ENCODE data around the gene ADRA2B.
"Not testable (repeated sequence)": the region's sequence is repeated elsewhere in the genome, so short reads cannot be mapped to it uniquely, and the experiment has no call there.

The ADRA2B gene

DNA sequence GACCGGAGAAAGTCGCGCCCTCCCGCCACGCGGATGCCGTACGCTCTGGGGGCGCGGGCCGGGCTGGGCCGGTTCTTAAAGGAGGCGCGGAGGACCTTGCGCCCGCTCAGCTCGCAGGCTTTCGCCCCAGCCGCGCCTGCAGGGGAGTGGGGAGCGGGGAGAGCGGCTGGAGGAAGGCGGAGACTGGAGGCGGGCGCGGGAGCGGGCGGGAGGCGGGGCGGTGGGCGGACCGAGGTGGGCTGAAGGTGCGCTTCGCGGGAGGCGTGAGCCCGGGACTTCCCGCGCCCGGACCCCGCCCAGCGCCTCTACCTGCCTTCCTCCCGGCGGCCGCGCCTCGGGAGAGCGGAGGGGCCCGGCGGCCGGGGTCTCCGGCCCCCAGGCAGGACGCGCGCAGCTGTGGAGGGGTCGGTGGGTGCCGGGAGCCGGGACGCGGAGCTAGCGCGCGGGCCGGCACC lies at the start of gene ADRA2B:
ADRA2B (minus strand) TSS at position 148 of the 455 bp plus-strand sequence. CDS start 422 bp downstream, outside the sequence.
- no peak for DNase-seq (ENCODE audit: low spot score)

DNA sequence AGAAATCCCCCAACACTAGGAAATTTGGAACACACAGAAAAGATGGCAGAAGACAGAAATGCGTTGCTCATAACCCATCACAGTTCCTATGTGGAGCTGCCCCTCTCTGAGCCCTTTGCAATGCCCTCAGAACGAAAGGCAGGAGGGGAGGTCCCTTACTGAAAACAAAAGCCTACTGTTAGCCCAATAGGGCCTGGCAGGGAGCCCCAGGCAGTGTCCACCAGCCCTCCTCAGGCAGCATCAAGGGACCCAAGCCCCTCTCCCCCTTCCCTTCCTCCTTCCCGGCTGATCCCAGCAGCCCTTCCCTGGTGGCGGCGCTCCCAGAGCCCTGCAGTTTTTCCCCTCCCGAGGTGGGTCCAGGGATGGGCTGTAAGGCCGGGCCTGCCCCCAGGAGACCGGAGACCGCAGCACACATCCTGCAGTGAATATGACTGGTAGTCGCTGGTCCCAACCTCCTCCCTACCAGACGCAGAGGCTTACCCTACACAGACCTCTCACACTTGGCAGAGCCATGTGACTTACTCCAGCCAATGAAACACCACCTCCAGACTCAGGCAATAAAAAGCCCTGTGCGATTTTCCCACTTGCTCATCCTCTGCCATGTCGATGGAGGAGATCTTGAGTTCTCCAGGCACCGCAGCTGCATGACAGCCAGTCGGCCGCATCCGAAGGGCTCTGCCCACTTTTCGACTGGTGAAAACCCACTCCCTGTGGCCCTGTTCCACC lies 48.3 kb upstream of the ADRA2B start:
- DNase-seq (ENCODE audit: low spot score) = peak; percentile 85

DNA sequence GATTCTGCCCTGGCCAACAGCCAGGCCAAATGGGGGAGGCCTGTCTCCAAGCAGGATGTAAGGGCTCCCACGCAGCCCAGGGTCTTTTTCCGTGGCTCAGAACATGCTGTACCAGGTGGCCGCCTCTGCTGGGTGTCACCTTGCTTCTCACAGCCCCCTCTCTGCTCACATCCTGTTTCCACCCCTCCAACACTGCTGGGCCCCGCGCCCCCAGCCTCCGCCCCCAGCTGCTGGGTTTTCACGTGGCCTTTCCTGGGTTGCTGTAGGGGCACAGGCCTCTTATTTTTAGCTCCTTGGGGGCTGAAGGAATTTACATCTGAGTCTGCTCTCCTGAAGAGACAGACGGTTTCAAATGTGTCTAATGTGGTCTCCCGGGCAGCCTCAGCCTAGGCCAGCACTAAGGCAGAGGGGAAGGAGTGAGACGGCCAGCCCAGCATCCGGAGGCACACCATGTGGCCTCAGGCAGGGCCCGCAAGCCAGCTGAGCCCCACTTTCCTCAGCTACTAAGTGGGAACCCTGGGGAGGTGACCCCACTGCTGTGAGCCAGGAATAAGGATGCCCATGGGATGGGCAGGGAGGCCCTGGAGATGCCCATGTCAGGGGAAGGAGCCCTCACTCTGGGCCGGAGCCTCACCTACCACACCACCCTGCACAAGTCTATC lies 47.5 kb upstream of the ADRA2B start:
- peak; percentile 88 for DNase-seq (ENCODE audit: low spot score)

DNA sequence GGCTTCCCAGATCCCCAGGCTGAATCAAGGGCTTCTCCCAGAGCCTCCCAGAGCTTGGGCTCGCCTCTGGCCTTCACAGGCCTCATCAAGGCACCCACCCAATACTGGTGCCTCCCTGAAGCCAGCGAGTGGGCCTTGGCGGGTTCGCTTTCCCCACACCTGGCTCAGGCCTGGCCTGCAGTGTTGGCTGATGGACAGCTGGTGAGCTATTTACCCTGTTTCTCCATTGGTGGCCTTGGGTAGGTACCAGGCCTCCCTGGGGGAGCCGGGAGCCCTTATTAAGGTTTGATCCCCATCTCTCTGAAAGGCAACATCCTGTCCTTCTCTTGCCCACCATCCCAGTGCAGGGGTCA lies 47.0 kb upstream of the ADRA2B start:
- no peak for DNase-seq (ENCODE audit: low spot score)

- peak; percentile 43 for DNase-seq (ENCODE audit: low spot score)
Measured at GRCh38 chr2:96161898-96162297, 45.5 kb upstream of the ADRA2B start.

DNA sequence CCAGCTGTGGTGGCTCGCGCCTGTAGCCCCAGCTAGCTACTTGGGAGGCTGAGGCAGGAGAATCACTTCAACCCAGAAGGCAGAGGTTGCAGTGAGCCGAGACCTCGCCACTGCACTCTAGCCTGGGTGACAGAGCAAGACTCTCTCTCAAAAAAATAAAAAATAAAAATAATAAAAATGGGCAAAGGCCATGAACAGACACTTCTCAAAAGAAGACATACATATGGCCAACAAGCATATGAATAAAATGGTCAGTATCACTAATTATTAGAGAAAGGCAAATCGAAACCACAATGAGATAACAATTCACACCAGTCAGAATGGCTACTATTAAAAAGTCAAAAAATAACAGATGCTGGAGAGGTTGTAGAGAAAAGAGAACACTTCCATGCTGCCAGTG lies 44.0 kb upstream of the ADRA2B start:
- DNase-seq (ENCODE audit: low spot score) = not testable (repeated sequence)

- no peak for DNase-seq (ENCODE audit: low spot score)
Measured at GRCh38 chr2:96159084-96159830, 42.9 kb upstream of the ADRA2B start.

GRCh38 chr2:96158554-96158940 lies 42.2 kb upstream of the ADRA2B start:
- DNase-seq (ENCODE audit: low spot score) = no peak

DNA sequence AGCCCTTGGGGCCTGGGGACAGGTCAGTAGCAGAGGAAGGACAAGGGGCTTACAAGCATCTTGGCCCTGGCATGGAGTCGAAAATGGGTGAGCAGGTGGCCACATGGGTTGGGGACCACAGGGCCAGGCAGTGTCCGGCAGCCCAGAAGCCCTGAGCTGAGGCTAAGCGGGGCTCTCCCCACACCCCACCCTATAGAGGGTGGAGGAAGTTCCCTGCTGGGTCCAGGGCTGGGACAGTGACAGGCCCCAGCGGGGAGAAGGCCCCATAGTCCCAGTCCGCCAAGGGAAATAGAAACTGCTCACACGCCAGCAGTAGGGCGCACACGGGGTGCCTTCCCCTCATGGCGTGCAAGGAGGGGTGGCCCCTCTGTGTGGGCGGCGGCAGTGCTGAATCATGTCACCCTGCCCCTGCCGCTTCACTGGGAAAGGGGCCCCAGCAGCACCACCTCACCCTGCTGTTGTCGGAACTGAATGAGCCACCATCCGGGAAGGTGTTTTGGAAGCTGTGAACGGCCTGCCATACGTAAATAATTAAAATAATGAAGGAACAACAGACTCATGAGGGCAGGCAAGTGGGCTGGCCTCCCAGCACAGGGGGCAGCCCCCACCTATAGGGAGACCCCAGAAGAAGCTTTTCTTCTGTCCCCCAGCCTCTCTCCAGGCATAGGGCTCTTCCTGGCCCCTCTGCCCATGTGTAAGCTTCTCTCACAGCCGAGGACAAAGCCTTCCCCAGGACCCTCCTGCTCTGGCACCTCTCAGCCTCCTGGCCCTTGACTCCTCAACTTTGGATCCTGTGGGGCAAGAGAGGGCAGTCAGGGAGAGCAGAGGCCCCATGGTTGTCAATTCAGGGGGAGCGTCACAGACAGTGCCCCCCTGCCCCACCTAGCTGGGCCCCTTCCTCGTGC lies 41.5 kb upstream of the ADRA2B start:
- no peak for DNase-seq (ENCODE audit: low spot score)

- DNase-seq (ENCODE audit: low spot score) = peak; percentile 82
Measured at GRCh38 chr2:96156926-96157648, 40.7 kb upstream of the ADRA2B start.

DNA sequence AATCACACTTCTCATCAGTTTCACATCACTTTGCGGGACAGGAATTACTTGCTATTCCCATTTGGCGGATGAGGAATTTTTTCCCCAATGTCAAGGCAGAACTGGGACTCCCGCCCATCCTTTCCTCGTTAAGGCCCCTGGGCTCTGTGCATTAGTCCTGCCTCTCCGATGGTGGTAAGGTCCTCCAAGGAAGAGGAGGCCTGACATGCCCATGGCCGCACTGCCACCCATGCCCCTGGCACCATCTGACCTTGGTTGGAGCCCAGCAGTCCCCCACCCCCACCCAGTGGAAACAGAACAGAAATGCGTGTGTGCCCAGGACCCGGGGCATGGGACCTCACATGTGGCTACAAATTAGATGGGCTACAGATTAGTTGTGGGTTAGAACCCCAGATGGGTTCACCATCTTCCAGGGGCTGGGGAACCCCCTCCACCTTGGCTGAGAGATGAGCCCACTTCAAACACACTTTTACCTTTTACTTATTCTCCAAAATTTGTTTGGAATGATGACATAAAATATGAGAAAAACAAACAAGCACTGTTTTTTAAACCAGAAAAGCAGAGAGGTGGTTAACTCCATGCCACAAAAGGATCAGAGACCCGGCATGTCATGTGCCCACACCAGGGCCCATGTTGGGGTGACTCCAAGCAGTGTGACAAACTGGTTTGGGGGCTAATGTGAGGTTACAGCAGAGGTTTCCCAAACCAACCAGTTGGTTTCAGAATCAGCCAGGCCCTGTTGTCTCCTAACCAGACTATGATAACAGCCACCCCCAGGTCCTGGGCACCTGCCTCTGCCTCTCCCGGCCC lies 39.8 kb upstream of the ADRA2B start:
- DNase-seq (ENCODE audit: low spot score) = no peak

GRCh38 chr2:96154506-96155380 lies 38.4 kb upstream of the ADRA2B start:
- DNase-seq (ENCODE audit: low spot score) = no peak

DNA sequence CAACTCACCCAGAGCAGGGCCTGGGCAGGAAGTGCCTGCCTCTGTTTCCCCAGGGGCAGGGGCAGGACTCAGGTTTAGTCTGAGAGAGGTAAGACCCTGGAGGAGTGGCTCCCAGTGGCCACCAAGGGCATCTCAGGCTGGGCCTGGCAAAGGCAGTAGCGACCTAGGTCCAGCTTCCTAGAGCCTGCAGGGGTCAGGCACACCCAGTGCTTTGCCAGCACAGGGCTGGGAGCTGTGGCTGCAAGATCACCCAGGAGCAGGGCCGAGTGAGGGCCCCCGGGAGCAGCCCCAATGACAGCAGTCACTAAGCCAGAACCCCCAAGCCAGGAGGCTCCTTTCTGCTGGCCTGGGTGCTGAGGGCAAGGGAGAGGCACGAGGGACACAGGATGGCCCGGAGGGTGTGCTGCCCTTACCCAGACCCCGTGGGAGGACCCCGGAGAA lies 37.6 kb upstream of the ADRA2B start:
- no peak for DNase-seq (ENCODE audit: low spot score)

GRCh38 chr2:96153291-96153713 lies 36.9 kb upstream of the ADRA2B start:
- no peak for DNase-seq (ENCODE audit: low spot score)

GRCh38 chr2:96152304-96153161 lies 36.2 kb upstream of the ADRA2B start:
- DNase-seq (ENCODE audit: low spot score) = no peak

DNA sequence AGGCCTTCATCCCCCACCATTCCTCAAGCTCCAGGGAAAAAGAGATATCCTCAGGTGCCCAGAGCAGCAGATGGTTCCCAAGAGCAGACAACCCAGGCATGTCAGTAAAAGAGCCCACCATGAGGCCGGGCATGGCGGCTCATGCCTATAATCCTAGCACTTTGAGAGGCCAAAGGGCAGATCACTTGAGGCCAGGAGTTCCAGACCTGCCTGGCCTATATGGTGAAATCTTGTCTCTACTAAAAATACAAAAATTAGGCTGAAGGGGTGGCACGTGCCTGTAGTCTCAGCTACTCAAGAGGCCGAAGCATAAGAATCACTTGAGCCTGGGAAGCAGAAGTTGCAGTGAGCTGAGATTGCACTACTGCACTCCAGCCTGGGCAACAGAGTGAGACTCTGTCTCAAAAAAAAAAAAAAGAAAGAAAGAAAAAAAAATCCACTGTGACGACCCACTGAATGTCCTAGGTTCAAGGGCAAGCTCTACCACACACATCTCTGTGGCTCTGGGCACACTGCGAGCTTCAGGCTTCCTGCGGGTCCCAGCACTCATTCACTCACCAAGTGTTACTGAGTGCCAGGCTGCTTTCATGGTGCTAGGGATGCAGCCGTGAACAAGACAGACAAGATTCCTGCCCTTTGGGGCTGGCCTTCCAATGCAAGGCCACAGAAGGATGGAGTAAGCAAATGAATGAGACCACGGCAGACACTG lies 35.4 kb upstream of the ADRA2B start:
- no peak for DNase-seq (ENCODE audit: low spot score)

GRCh38 chr2:96150791-96151594 lies 34.6 kb upstream of the ADRA2B start:
- no peak for DNase-seq (ENCODE audit: low spot score)

Measured in NAMALWA (cell line).